Liver (tissue), 9 donors: Measurements from ENCODE around the gene TMEM91. TPM values are rescaled to one million over a fixed set of nuclear protein-coding genes. Genes with fewer than 3 reads are reported as not detected.

Experiments
- DNase-seq: peaks from one replicate; pipeline ENCODE4 v3.0.0-alpha.2; 2017; ENCODE audit warnings: low spot score
- H3K27ac ChIP-seq, 2 donors: one replicate each; pipeline ENCODE4 v1.7.0; 2013; ENCODE audit warnings: inconsistent platforms in 2 of 2, low read length in 2 of 2, control low read depth in 1 of 2, low read depth in 1 of 2, mild to moderate bottlenecking in 1 of 2
- H3K27me3 ChIP-seq, 4 donors: one replicate each; pipeline versions ENCODE4 v1.6.1 to v1.7.0; 2013; ENCODE audit warnings: low read length in 3 of 4, inconsistent platforms in 1 of 4, mild to moderate bottlenecking in 1 of 4, moderate library complexity in 1 of 4; ENCODE audit not compliant: control insufficient read depth in 4 of 4, insufficient read depth in 4 of 4
- H3K36me3 ChIP-seq, 4 donors: one replicate each; pipeline versions ENCODE4 v1.6.1 to v1.7.0; 2013; ENCODE audit warnings: low read length in 3 of 4, mild to moderate bottlenecking in 3 of 4, low read depth in 1 of 4, moderate library complexity in 1 of 4; ENCODE audit not compliant: control insufficient read depth in 4 of 4, insufficient read depth in 3 of 4
- H3K4me1 ChIP-seq, 4 donors: one replicate each; pipeline versions ENCODE4 v1.6.1 to v1.7.0; 2013; ENCODE audit warnings: low read length in 3 of 4, mild to moderate bottlenecking in 3 of 4, moderate library complexity in 1 of 4; ENCODE audit not compliant: control insufficient read depth in 4 of 4, insufficient read depth in 4 of 4
- H3K4me3 ChIP-seq, 3 donors: one replicate each; pipeline versions ENCODE4 v1.6.1 to v1.7.0; 2013; ENCODE audit warnings: low read length in 3 of 3, control low read depth in 1 of 3, low read depth in 1 of 3, mild to moderate bottlenecking in 1 of 3
- H3K9ac ChIP-seq, 2 donors: one replicate each; pipeline ENCODE4 v1.7.0; 2013; ENCODE audit warnings: low read length in 2 of 2, mild to moderate bottlenecking in 2 of 2, moderate library complexity in 2 of 2, control low read depth in 1 of 2, low read depth in 1 of 2
- H3K9me3 ChIP-seq, 4 donors: one replicate each; pipeline versions ENCODE4 v1.6.1 to v1.7.0; 2013; ENCODE audit warnings: low read length in 3 of 4; ENCODE audit not compliant: control insufficient read depth in 4 of 4
- EGR1 ChIP-seq, 2 donors: IDR thresholded peaks; 2 replicates each; pipeline ENCODE4 v1.6.1; 2016 to 2018; ENCODE audit warnings: antibody characterized with exemption in 2 of 2, low read depth in 2 of 2
- FOXA1 ChIP-seq: IDR thresholded peaks from 2 replicates; pipeline ENCODE4 v1.6.1; 2016; ENCODE audit warnings: antibody characterized with exemption
- FOXA2 ChIP-seq: IDR thresholded peaks from 2 replicates; pipeline ENCODE4 v1.6.1; 2016; ENCODE audit warnings: antibody characterized with exemption
- GABPA ChIP-seq, 2 donors: IDR thresholded peaks in 1 of 2; conservative IDR thresholded peaks in 1 of 2; 2 replicates each; pipeline ENCODE4 v1.6.1; 2016; ENCODE audit warnings: antibody characterized with exemption in 2 of 2, mild to moderate bottlenecking in 1 of 2, moderate library complexity in 1 of 2
- HNF4A ChIP-seq, 2 donors: conservative IDR thresholded peaks; 2 replicates each; pipeline ENCODE4 v1.6.1; 2016; ENCODE audit warnings: antibody characterized with exemption in 2 of 2, mild to moderate bottlenecking in 2 of 2
- NR2F2 ChIP-seq: IDR thresholded peaks from 2 replicates; pipeline ENCODE4 v1.6.1; 2016; ENCODE audit warnings: antibody characterized with exemption
- RAD21 ChIP-seq, 2 donors: IDR thresholded peaks; 2 replicates each; pipeline ENCODE4 v1.6.1; 2016; ENCODE audit warnings: antibody characterized with exemption in 2 of 2, mild to moderate bottlenecking in 2 of 2
- RXRA ChIP-seq, 2 donors: IDR thresholded peaks; 2 replicates each; pipeline ENCODE4 v1.6.1; 2017 to 2018; ENCODE audit warnings: antibody characterized with exemption in 2 of 2, mild to moderate bottlenecking in 1 of 2
- SP1 ChIP-seq: IDR thresholded peaks from 2 replicates; pipeline ENCODE4 v1.6.1; 2018; ENCODE audit warnings: antibody characterized with exemption, mild to moderate bottlenecking
- TAF1 ChIP-seq: conservative IDR thresholded peaks from 2 replicates; pipeline ENCODE4 v1.6.1; 2016; ENCODE audit warnings: antibody characterized with exemption, mild to moderate bottlenecking
- WGBS: extraction: QIAGEN DNeasy Blood & Tissue Kit; methylation state at CpG from one replicate; pipeline ENCODE4 v1.1.7; 2013; 5-methylcytosine and 5-hydroxymethylcytosine counted together
- polyA plus RNA-seq, 2 donors: library from polyadenylated mRNA; stranded (reverse) in 1 of 2; unstranded in 1 of 2; fragments of 200-250 nt in 1 of 2; fragments of >200 nt in 1 of 2; fragmentation: Nextera tagmentation in 1 of 2; extraction: Ambion mirVana in 1 of 2; gene quantifications; one replicate each; pipeline versions ENCODE4 v1.2.1 to v1.2.3, GENCODE V29; 2013 to 2015
- total RNA-seq, 2 donors: library from RNA; depleted of rRNA; stranded (reverse); fragments of >200 nt; gene quantifications; one replicate each; pipeline ENCODE4 v1.2.3, GENCODE V29; 2014
- TF ChIP-seq, protein P1 (sequence below): IDR thresholded peaks from 2 replicates; pipeline ENCODE4 v1.6.1; 2016; ENCODE audit warnings: antibody characterized with exemption
- TF ChIP-seq, protein P2 (sequence below): IDR thresholded peaks from 2 replicates; pipeline ENCODE4 v1.6.1; 2016; ENCODE audit warnings: antibody characterized with exemption, mild to moderate bottlenecking
- TF ChIP-seq, protein P3 (sequence below): IDR thresholded peaks from 2 replicates; pipeline ENCODE4 v1.6.1; 2016; ENCODE audit warnings: antibody characterized with exemption
- TF ChIP-seq, protein P4 (sequence below): fragments of 150-350 bp; IDR thresholded peaks from 2 replicates; pipeline ENCODE4 v1.5.1; 2017; ENCODE audit warnings: improper control_type of control experiment, low read depth, low read length; ENCODE audit not compliant: missing input control
- donor health status: healthy.
- donor health status: healthy.
- donor health status: healthy.
- donor health status: healthy.
- donor health status: healthy.

Gene TMEM91
- total and polyA plus RNA-seq, 4 donors: 1.6 to 4.0 (median 2.9) TPM

GRCh38 chr19:41416194-41416674, 39.9 kb downstream of the TMEM91 start:
- no peaks in the 10 kb centered on the region for H3K27me3 ChIP-seq
- TF ChIP-seq HNF4A (conservative IDR thresholded peaks at IDR 0.05) (no peak), FOXA1 (no peak), FOXA2 (no peak), GABPA (IDR thresholded peaks at IDR 0.05 in 1 of 2, conservative IDR thresholded peaks at IDR 0.05 in 1 of 2) (no peak), NR2F2 (no peak), EGR1 (IDR thresholded peaks at IDR 0.05; ENCODE audit: low read depth in 2 of 2) (no peak), TAF1 (no peak)
- TF ChIP-seq, protein P1, sequence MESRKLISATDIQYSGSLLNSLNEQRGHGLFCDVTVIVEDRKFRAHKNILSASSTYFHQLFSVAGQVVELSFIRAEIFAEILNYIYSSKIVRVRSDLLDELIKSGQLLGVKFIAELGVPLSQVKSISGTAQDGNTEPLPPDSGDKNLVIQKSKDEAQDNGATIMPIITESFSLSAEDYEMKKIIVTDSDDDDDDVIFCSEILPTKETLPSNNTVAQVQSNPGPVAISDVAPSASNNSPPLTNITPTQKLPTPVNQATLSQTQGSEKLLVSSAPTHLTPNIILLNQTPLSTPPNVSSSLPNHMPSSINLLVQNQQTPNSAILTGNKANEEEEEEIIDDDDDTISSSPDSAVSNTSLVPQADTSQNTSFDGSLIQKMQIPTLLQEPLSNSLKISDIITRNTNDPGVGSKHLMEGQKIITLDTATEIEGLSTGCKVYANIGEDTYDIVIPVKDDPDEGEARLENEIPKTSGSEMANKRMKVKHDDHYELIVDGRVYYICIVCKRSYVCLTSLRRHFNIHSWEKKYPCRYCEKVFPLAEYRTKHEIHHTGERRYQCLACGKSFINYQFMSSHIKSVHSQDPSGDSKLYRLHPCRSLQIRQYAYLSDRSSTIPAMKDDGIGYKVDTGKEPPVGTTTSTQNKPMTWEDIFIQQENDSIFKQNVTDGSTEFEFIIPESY: no peak
- TF ChIP-seq, protein P2, sequence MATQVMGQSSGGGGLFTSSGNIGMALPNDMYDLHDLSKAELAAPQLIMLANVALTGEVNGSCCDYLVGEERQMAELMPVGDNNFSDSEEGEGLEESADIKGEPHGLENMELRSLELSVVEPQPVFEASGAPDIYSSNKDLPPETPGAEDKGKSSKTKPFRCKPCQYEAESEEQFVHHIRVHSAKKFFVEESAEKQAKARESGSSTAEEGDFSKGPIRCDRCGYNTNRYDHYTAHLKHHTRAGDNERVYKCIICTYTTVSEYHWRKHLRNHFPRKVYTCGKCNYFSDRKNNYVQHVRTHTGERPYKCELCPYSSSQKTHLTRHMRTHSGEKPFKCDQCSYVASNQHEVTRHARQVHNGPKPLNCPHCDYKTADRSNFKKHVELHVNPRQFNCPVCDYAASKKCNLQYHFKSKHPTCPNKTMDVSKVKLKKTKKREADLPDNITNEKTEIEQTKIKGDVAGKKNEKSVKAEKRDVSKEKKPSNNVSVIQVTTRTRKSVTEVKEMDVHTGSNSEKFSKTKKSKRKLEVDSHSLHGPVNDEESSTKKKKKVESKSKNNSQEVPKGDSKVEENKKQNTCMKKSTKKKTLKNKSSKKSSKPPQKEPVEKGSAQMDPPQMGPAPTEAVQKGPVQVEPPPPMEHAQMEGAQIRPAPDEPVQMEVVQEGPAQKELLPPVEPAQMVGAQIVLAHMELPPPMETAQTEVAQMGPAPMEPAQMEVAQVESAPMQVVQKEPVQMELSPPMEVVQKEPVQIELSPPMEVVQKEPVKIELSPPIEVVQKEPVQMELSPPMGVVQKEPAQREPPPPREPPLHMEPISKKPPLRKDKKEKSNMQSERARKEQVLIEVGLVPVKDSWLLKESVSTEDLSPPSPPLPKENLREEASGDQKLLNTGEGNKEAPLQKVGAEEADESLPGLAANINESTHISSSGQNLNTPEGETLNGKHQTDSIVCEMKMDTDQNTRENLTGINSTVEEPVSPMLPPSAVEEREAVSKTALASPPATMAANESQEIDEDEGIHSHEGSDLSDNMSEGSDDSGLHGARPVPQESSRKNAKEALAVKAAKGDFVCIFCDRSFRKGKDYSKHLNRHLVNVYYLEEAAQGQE: no peak
- peaks cover 0 to 8% (median under 1%) of the 10 kb centered on the region in 4 donors for H3K4me1 ChIP-seq
- no peaks in the 10 kb centered on the region for H3K9me3 ChIP-seq
- DNase-seq: no peak
- H3K27ac ChIP-seq: no peak overlapping the region
- WGBS: 86% methylated on average over 12 of the region's 12 CpGs
- H3K4me3 ChIP-seq: no peak overlapping the region
- H3K9ac ChIP-seq: no peak overlapping the region
- H3K36me3 ChIP-seq: peaks cover 7 to 75% (median 45%) of the 10 kb centered on the region in 4 donors

GRCh38 chr19:41420101-41420880, 44.0 kb downstream of the TMEM91 start:
- Histone ChIP-seq H3K9ac (no peak overlapping the region), H3K27ac (no peak overlapping the region), H3K4me3 (no peak overlapping the region), H3K9me3 (no peaks in the 10 kb centered on the region), H3K27me3 (no peaks in the 10 kb centered on the region), H3K4me1 (peaks cover 0 to 8% (median 0%) of the 10 kb centered on the region in 4 donors), H3K36me3 (peaks cover 13 to 74% (median 36%) of the 10 kb centered on the region in 4 donors)
- WGBS: 81% methylated on average over 8 of the region's 8 CpGs
- TF ChIP-seq RXRA (IDR thresholded peaks at IDR 0.05) (no peak), FOXA1 (no peak), RAD21 (IDR thresholded peaks at IDR 0.05) (no peak), HNF4A (conservative IDR thresholded peaks at IDR 0.05) (no peak), SP1 (no peak)
- TF ChIP-seq, protein P3, sequence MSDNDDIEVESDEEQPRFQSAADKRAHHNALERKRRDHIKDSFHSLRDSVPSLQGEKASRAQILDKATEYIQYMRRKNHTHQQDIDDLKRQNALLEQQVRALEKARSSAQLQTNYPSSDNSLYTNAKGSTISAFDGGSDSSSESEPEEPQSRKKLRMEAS: no peak
- TF ChIP-seq, protein P4, sequence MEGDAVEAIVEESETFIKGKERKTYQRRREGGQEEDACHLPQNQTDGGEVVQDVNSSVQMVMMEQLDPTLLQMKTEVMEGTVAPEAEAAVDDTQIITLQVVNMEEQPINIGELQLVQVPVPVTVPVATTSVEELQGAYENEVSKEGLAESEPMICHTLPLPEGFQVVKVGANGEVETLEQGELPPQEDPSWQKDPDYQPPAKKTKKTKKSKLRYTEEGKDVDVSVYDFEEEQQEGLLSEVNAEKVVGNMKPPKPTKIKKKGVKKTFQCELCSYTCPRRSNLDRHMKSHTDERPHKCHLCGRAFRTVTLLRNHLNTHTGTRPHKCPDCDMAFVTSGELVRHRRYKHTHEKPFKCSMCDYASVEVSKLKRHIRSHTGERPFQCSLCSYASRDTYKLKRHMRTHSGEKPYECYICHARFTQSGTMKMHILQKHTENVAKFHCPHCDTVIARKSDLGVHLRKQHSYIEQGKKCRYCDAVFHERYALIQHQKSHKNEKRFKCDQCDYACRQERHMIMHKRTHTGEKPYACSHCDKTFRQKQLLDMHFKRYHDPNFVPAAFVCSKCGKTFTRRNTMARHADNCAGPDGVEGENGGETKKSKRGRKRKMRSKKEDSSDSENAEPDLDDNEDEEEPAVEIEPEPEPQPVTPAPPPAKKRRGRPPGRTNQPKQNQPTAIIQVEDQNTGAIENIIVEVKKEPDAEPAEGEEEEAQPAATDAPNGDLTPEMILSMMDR: no peak
- no peak for DNase-seq
